A673 (cell line): Measurements from ENCODE around the gene FES.

Source experiments
- EZH2 ChIP-seq: fragments of 200-600 bp; sonication (generic); IDR thresholded peaks from 2 replicates; pipeline ENCODE4 v1.6.1; 2017; ENCODE audit warnings: borderline replicate concordance, low read depth, mild to moderate bottlenecking, mixed read lengths, antibody characterized with exemption, low read length; ENCODE audit not compliant: poor library complexity, severe bottlenecking
- TF ChIP-seq, protein P1 (sequence below): fragments of 300-800, 200-600 bp; sonication (generic); conservative IDR thresholded peaks from 2 replicates; pipeline ENCODE4 v1.5.1; 2017; ENCODE audit warnings: low read depth, mild to moderate bottlenecking, antibody characterized with exemption, low read length, moderate library complexity, mixed read lengths

- TF ChIP-seq, protein P1, sequence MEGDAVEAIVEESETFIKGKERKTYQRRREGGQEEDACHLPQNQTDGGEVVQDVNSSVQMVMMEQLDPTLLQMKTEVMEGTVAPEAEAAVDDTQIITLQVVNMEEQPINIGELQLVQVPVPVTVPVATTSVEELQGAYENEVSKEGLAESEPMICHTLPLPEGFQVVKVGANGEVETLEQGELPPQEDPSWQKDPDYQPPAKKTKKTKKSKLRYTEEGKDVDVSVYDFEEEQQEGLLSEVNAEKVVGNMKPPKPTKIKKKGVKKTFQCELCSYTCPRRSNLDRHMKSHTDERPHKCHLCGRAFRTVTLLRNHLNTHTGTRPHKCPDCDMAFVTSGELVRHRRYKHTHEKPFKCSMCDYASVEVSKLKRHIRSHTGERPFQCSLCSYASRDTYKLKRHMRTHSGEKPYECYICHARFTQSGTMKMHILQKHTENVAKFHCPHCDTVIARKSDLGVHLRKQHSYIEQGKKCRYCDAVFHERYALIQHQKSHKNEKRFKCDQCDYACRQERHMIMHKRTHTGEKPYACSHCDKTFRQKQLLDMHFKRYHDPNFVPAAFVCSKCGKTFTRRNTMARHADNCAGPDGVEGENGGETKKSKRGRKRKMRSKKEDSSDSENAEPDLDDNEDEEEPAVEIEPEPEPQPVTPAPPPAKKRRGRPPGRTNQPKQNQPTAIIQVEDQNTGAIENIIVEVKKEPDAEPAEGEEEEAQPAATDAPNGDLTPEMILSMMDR = no peak
- TF ChIP-seq EZH2 = no peak
Observed at GRCh38 chr15:90859234-90860131, 24.8 kb upstream of the FES start.
